Measurements from ENCODE around the gene IDS.

The IDS gene

DNA sequence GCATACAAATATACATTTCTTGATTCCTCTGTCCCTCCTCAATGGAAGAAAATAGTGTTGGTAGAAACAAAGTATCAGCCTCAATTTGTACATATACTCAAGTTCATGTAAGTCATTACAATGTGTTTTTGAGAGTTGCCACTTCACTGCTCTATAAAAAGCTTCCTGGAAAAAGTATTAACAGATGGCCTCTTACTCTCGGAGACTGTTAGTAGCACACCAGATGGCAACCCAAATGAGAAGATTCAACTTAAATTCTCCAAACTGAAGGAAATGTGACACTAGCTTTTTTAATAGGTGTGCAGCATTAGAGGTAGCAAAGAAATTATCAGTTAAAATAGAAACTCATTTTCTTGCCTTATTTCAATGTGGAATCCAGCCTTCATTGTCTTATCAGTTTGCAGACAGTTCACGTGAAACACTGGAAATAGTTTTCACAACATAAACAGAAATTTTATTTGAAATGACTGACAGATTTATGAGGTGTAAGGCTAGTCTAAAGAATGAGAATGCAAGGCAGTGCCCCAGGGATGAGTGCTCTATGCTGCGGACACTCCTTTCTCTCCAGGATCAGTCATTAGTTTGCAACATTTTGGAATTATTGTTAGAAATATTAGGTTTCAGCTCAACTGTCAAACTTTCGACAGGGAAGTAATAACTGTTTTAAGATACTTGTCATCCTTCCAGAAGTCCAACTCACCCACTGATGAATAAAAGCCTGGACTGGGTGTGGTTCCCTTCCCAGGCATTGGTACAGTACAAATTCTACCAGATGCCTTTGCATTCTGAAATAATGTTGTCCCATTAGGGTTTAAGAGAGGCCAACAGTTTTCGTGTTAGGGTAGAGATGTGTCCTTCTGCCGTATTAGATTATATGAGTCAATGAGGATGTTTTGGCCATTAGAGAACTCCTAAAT lies 50.9 kb downstream of the IDS start:
- peak; percentile 2 to 68 for DNase-seq

DNA sequence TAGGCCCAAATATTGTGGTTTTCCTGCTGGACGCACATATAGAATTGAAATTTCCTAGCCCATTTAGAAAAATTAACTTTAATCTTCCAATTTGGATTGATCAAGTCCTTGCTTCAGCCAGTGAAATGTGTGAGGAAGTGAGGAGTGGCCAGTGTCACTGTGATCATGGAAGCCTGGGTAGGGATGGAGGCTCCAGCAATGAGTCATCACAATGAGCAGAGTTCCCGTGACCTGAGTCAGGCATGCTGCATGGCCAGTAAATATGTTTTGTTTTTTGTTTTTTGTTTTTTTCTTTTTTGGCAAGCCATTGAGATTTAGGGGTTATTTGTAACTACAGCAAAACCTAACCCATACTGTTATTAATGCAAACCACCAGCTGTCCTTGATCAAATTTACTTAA lies 52.1 kb downstream of the IDS start:
- peak in 1 of 2 experiments; percentile 1 for DNase-seq

DNA sequence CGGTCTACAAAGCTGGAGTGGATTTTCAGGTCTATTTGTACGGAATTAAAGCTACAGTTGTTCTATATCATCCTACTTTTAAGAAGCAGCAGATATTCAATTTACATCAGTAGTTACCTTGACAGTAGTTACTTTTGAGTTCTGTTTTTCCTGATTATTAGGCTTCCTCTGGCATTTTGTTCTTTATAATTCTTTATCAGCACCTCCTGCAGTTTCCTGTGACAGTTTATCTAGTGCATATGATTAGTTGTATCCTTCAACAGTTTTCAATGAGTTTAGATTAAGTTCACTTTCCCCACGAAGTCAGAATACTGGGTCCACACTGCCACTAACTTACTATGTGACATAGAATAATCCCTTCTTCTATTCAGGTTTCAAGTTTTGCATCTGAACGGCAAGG lies 71.7 kb downstream of the IDS start:
- no peak for DNase-seq

DNA sequence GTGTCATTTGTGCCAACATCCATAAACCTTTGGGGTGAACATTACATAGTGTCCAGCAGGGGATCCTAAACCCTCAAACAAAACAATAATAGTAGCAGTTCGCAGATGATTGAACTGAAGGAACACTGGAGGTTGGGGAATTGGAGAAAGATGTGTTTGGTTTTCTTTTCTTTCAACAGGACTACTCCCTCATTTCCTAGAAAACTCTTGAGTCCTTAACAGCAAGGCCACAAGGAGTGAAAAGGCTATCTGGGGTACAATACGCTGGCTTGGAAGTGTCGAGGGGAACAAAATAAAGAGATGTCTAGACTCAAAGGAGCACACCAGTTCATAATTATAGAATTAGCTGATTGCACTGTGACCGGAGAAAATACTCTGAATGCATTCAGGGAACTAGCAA lies 72.1 kb downstream of the IDS start:
- no peak for DNase-seq
